ENCODE results near the gene B4GALT1. TPM values are rescaled to one million over a fixed set of nuclear protein-coding genes. Genes with fewer than 3 reads are reported as not detected.

The B4GALT1 gene
- total RNA-seq, 1 donor from 2014 or later = 80.1 TPM

DNA sequence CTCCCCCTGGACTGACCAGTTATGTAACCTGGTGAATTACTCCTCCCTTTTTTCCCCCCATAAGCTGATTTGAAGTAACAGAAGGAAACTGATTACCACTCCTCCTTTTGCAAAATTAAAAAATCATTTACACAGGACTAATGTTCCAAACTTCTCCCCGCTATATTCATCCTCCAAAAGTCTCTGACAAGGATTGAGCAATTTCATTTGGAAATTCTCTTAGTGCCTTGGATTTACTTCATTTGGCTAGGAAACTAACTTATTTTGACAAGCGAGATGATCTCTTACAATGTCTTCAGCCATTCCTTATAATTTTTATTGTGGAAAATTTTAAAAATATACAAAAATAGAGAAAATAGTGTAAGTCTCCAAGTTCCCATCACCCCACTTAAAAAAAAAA, 15.4 kb upstream of the B4GALT1 start:
- Histone ChIP-seq H3K27me3 (no peaks in the 10 kb centered on the region), H3K36me3 (no peaks in the 10 kb centered on the region), H3K27ac (no peak overlapping the region), H3K9me3 (no peaks in the 10 kb centered on the region), H3K4me1 (peaks cover 15% of the 10 kb centered on the region), H3K4me3 (no peak overlapping the region)
- intact Hi-C loops (cut with DNase I) = no loop called here
- ATAC-seq = no peak
- DNase-seq = no peak
- TF ChIP-seq, protein P1, sequence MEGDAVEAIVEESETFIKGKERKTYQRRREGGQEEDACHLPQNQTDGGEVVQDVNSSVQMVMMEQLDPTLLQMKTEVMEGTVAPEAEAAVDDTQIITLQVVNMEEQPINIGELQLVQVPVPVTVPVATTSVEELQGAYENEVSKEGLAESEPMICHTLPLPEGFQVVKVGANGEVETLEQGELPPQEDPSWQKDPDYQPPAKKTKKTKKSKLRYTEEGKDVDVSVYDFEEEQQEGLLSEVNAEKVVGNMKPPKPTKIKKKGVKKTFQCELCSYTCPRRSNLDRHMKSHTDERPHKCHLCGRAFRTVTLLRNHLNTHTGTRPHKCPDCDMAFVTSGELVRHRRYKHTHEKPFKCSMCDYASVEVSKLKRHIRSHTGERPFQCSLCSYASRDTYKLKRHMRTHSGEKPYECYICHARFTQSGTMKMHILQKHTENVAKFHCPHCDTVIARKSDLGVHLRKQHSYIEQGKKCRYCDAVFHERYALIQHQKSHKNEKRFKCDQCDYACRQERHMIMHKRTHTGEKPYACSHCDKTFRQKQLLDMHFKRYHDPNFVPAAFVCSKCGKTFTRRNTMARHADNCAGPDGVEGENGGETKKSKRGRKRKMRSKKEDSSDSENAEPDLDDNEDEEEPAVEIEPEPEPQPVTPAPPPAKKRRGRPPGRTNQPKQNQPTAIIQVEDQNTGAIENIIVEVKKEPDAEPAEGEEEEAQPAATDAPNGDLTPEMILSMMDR (IDR thresholded peaks at IDR 0.05) = no peak

DNA sequence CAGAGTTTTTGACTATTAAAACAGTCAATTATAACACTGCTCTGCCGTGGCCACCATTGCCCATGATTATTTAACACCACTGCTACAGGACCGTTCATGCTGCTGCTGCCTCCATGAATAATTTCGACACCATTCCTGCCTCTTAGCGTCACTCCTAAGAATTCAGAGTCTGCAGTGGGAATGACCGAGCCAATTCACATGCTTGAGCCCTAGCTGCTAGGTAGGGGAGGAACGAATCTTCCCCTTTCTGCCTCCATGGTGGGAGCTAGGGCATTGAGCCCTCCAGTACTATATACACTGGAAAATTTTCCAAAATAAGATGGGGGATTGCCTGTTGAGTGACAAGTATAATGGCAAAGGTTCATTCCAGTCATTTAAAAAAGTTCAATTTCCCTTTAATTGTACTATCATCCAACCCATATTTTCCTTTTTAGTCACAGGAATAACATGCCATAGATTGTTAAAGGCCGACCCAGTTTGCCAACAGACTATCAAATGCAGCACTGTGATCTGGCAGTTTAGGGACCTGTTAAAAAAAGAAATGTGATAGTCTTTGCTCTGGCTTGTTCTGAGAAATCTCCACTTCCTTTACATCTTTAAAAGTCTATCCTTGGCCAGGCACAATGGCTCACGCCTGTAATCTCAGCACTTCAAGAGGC, 13.5 kb upstream of the B4GALT1 start:
- Histone ChIP-seq H3K4me1 (peaks cover 2% of the 10 kb centered on the region), H3K27me3 (no peaks in the 10 kb centered on the region), H3K27ac (no peak overlapping the region), H3K36me3 (no peaks in the 10 kb centered on the region), H3K4me3 (no peak overlapping the region), H3K9me3 (no peaks in the 10 kb centered on the region)
- intact Hi-C loops (cut with DNase I) = no loop called here
- ATAC-seq = no peak
- DNase-seq = no peak
- TF ChIP-seq, protein P1 (IDR thresholded peaks at IDR 0.05) = no peak

DNA sequence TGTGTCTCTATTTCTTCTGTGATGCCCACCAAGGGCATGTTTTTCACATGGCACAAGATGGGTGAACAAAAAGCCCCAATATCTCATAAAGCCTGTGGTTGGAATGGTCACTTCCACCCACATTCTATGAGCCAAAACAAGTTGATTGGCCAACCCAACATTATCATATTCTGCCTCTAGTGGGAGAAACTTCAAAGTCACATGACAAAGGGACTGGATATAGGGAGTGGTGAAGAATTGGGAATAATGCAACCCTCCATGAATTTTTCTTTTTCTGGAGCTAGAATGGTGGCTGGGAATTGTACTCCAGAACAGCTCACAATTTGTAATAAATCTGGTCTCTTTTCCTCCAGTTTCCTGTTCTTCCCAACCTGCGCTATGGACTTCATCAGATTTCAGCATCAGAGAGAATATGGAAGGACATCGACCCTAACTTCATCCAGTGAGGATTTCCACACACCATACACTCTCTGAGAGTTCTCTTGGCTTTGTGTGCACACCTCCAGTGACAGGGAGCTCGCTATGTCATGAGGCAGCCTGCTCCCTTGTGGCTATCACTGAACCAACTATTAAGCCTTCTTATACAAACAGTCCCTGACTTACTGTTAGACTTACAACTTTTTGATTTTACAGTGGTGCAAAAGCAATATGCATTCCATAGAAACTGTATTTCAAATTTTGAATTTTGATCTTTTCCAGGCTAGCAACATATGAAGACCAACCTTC, 12.0 kb upstream of the B4GALT1 start:
- H3K9me3 ChIP-seq = no peaks in the 10 kb centered on the region
- H3K27ac ChIP-seq = no peak overlapping the region
- TF ChIP-seq, protein P1 (IDR thresholded peaks at IDR 0.05) = no peak
- H3K4me3 ChIP-seq = no peak overlapping the region
- H3K36me3 ChIP-seq = no peaks in the 10 kb centered on the region
- DNase-seq (no peak), ATAC-seq (no peak)
- no peaks in the 10 kb centered on the region for H3K27me3 ChIP-seq
- H3K4me1 ChIP-seq = no peaks in the 10 kb centered on the region
- intact Hi-C loops (cut with DNase I) = loop anchor here (10.0 kb wide), 1 partner anchor 94 kb away; no protein-coding TSS in a partner anchor

- TF ChIP-seq, protein P1 (IDR thresholded peaks at IDR 0.05) = no peak
- intact Hi-C loops (cut with DNase I) = loop anchor here (10.0 kb wide), 1 partner anchor 93 kb away; no protein-coding TSS in a partner anchor
- no peaks in the 10 kb centered on the region for H3K27me3 ChIP-seq
- H3K27ac ChIP-seq = no peak overlapping the region
- ATAC-seq = no peak
- DNase-seq = no peak
- H3K9me3 ChIP-seq = no peaks in the 10 kb centered on the region
- H3K4me3 ChIP-seq = no peak overlapping the region
- H3K4me1 ChIP-seq = no peaks in the 10 kb centered on the region
- H3K36me3 ChIP-seq = no peaks in the 10 kb centered on the region
Observed at GRCh38 chr9:33177639-33178038, 10.5 kb upstream of the B4GALT1 start.

GRCh38 chr9:33177086-33177485, 9.9 kb upstream of the B4GALT1 start:
- no peaks in the 10 kb centered on the region for H3K36me3 ChIP-seq
- no peak for DNase-seq
- intact Hi-C loops (cut with DNase I) = loop anchor here (10.0 kb wide), 1 partner anchor 92 kb away; no protein-coding TSS in a partner anchor
- H3K4me3 ChIP-seq = no peak overlapping the region
- ATAC-seq = no peak
- H3K27ac ChIP-seq = no peak overlapping the region
- no peaks in the 10 kb centered on the region for H3K27me3 ChIP-seq
- no peaks in the 10 kb centered on the region for H3K4me1 ChIP-seq
- TF ChIP-seq, protein P1 (IDR thresholded peaks at IDR 0.05) = no peak
- no peaks in the 10 kb centered on the region for H3K9me3 ChIP-seq
